ENCODE results near the gene CA5B. TPM values are rescaled to one million over a fixed set of nuclear protein-coding genes. Genes with fewer than 3 reads are reported as not detected.
"Not testable (repeated sequence)": the region's sequence is repeated elsewhere in the genome, so short reads cannot be mapped to it uniquely, and the experiment has no call there.

CA5B gene
- polyA plus RNA-seq, 1 donor, result 4.5 TPM

- no peak for DNase-seq (ENCODE audit: low read depth)
Measured at GRCh38 chrX:15747626-15748173, 9.6 kb downstream of the CA5B start.

- DNase-seq (ENCODE audit: low read depth), result no peak
Measured at GRCh38 chrX:15748841-15749240, 10.8 kb downstream of the CA5B start.

- DNase-seq (ENCODE audit: low read depth), result no peak
Measured at GRCh38 chrX:15749642-15750610, 11.9 kb downstream of the CA5B start.

- DNase-seq (ENCODE audit: low read depth), result no peak
Measured at GRCh38 chrX:15750611-15751154, 12.6 kb downstream of the CA5B start.

GRCh38 chrX:15751155-15751819 is 13.2 kb downstream of the CA5B start:
- DNase-seq (ENCODE audit: low read depth), result no peak

- DNase-seq (ENCODE audit: low read depth), result no peak
Measured at GRCh38 chrX:15755091-15755490, 17.0 kb downstream of the CA5B start.

- no peak for DNase-seq (ENCODE audit: low read depth)
Measured at GRCh38 chrX:15758140-15758539, 20.1 kb downstream of the CA5B start.

GRCh38 chrX:15759886-15760285 is 21.8 kb downstream of the CA5B start:
- DNase-seq (ENCODE audit: low read depth), result not testable (repeated sequence)

- DNase-seq (ENCODE audit: low read depth), result no peak
Measured at GRCh38 chrX:15761564-15762191, 23.6 kb downstream of the CA5B start.

GRCh38 chrX:15769300-15769954 is 31.4 kb downstream of the CA5B start:
- no peak for DNase-seq (ENCODE audit: low read depth)

GRCh38 chrX:15781961-15782699 is 44.1 kb downstream of the CA5B start:
- no peak for DNase-seq (ENCODE audit: low read depth)

GRCh38 chrX:15785176-15785750 is 47.2 kb downstream of the CA5B start:
- DNase-seq (ENCODE audit: low read depth), result no peak

- DNase-seq (ENCODE audit: low read depth), result no peak
Measured at GRCh38 chrX:15786915-15787314, 48.8 kb downstream of the CA5B start.

- DNase-seq (ENCODE audit: low read depth), result no peak
Measured at GRCh38 chrX:15789979-15790768, 52.1 kb downstream of the CA5B start, which contains the start of gene ZRSR2. ZRSR2 (plus strand) TSS chrX:15790484; CDS start chrX:15790496, 12 bp downstream.

- DNase-seq (ENCODE audit: low read depth), result no peak
Measured at GRCh38 chrX:15790769-15791290, 52.8 kb downstream of the CA5B start.

GRCh38 chrX:15797707-15798106 is 59.6 kb downstream of the CA5B start:
- no peak for DNase-seq (ENCODE audit: low read depth)

GRCh38 chrX:15804563-15804962 is 66.5 kb downstream of the CA5B start:
- no peak for DNase-seq (ENCODE audit: low read depth)

- DNase-seq (ENCODE audit: low read depth), result no peak
Measured at GRCh38 chrX:15808254-15808653, 70.2 kb downstream of the CA5B start.

All from forelimb muscle (tissue), 1 donor.